ENCODE measurements around the gene YARS1. TPM values are rescaled to one million over a fixed set of nuclear protein-coding genes. Genes with fewer than 3 reads are reported as not detected.

YARS1 gene
- total and polyA plus RNA-seq, 2 of the 13 experiments (the other 11 are each of a cell fraction or from before 2014, with no cell fraction given): 50.1 to 113 TPM

DNA sequence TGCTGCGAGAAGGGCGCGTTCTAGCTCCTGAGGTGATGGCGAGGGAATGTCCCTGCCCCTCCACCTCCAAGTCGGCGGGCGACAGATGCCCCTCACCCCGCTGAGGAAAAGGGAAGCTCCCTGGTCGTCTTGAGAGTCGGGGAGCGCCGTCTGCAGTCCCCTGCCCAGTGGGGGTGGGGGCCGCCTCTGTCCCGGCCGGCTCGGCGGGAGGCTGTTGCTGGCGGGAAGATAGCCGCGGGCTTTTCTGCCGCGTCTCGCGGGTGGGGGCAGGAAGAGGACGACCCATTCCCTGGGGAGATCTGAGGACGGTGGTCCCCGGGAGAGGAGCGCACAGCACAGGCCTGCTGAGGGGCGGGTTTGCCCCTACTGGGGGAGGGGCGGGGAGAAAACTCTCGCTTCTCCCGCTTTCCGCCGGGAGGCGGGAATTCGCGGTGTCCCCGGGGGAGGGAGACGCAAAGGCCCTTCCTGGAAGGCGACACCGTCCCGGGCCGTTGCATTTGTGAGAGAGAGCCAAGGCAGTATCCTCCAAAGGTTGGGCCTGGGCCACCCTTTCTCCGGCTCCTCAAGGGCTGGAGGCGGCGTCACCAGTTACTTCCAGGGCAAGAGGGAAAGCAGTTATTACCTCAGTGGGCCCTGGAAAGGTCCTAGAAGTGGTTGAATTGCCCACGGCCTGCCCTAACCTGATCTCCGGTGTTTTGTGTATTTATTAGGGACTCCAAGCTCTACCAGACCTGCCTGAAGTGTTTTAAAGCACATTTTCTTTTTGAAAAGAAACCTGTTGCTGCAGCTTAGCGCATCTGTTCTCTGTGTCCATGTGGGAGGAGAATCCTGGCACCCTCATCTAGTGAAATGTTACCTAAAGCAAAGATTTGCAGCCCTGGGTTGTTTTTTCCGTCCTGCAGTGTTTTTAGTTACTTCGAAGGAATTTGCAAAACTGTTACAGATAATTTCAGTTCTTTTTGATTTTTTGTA, 943 bp upstream of the YARS1 start (continued):
- TF ChIP-seq, protein P1, sequence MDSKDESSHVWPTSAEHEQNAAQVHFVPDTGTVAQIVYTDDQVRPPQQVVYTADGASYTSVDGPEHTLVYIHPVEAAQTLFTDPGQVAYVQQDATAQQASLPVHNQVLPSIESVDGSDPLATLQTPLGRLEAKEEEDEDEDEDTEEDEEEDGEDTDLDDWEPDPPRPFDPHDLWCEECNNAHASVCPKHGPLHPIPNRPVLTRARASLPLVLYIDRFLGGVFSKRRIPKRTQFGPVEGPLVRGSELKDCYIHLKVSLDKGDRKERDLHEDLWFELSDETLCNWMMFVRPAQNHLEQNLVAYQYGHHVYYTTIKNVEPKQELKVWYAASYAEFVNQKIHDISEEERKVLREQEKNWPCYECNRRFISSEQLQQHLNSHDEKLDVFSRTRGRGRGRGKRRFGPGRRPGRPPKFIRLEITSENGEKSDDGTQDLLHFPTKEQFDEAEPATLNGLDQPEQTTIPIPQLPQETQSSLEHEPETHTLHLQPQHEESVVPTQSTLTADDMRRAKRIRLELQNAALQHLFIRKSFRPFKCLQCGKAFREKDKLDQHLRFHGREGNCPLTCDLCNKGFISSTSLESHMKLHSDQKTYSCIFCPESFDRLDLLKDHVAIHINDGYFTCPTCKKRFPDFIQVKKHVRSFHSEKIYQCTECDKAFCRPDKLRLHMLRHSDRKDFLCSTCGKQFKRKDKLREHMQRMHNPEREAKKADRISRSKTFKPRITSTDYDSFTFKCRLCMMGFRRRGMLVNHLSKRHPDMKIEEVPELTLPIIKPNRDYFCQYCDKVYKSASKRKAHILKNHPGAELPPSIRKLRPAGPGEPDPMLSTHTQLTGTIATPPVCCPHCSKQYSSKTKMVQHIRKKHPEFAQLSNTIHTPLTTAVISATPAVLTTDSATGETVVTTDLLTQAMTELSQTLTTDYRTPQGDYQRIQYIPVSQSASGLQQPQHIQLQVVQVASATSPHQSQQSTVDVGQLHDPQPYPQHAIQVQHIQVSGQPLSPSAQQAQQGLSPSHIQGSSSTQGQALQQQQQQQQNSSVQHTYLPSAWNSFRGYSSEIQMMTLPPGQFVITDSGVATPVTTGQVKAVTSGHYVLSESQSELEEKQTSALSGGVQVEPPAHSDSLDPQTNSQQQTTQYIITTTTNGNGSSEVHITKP (CRISPR knock-in tag; IDR thresholded peaks at IDR 0.05; ENCODE audit: low read depth): 0 out of 2 replicates have a peak, but pooled peaks have one; percentile 16
- TF ChIP-seq NCOR1 (IDR thresholded peaks at IDR 0.05; ENCODE audit: borderline replicate concordance, low read length) (no peak), ZNF550 (CRISPR knock-in tag; IDR thresholded peaks at IDR 0.05; ENCODE audit: borderline replicate concordance) (no peak), SNAI1 (CRISPR knock-in tag; IDR thresholded peaks at IDR 0.05; ENCODE audit: borderline replicate concordance) (no peak), ZNF354B (CRISPR knock-in tag; IDR thresholded peaks at IDR 0.05) (no peak), ZSCAN20 (CRISPR knock-in tag; IDR thresholded peaks at IDR 0.05; ENCODE audit: borderline replicate concordance) (no peak), SALL2 (CRISPR knock-in tag; IDR thresholded peaks at IDR 0.05) (no peak), SIX1 (CRISPR knock-in tag; IDR thresholded peaks at IDR 0.05; ENCODE audit: borderline replicate concordance) (no peak), XBP1 (CRISPR knock-in tag; IDR thresholded peaks at IDR 0.05) (no peak), KLF15 (CRISPR knock-in tag; IDR thresholded peaks at IDR 0.05; ENCODE audit: borderline replicate concordance) (0 out of 2 replicates have a peak, but pooled peaks have one; percentile 19)
- TF ChIP-seq, protein P2, sequence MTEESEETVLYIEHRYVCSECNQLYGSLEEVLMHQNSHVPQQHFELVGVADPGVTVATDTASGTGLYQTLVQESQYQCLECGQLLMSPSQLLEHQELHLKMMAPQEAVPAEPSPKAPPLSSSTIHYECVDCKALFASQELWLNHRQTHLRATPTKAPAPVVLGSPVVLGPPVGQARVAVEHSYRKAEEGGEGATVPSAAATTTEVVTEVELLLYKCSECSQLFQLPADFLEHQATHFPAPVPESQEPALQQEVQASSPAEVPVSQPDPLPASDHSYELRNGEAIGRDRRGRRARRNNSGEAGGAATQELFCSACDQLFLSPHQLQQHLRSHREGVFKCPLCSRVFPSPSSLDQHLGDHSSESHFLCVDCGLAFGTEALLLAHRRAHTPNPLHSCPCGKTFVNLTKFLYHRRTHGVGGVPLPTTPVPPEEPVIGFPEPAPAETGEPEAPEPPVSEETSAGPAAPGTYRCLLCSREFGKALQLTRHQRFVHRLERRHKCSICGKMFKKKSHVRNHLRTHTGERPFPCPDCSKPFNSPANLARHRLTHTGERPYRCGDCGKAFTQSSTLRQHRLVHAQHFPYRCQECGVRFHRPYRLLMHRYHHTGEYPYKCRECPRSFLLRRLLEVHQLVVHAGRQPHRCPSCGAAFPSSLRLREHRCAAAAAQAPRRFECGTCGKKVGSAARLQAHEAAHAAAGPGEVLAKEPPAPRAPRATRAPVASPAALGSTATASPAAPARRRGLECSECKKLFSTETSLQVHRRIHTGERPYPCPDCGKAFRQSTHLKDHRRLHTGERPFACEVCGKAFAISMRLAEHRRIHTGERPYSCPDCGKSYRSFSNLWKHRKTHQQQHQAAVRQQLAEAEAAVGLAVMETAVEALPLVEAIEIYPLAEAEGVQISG (CRISPR knock-in tag; IDR thresholded peaks at IDR 0.05): peak; percentile 56; the same call in 1 of the 2 replicates
- TF ChIP-seq, protein P3, sequence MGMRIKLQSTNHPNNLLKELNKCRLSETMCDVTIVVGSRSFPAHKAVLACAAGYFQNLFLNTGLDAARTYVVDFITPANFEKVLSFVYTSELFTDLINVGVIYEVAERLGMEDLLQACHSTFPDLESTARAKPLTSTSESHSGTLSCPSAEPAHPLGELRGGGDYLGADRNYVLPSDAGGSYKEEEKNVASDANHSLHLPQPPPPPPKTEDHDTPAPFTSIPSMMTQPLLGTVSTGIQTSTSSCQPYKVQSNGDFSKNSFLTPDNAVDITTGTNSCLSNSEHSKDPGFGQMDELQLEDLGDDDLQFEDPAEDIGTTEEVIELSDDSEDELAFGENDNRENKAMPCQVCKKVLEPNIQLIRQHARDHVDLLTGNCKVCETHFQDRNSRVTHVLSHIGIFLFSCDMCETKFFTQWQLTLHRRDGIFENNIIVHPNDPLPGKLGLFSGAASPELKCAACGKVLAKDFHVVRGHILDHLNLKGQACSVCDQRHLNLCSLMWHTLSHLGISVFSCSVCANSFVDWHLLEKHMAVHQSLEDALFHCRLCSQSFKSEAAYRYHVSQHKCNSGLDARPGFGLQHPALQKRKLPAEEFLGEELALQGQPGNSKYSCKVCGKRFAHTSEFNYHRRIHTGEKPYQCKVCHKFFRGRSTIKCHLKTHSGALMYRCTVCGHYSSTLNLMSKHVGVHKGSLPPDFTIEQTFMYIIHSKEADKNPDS (CRISPR knock-in tag; IDR thresholded peaks at IDR 0.05): no peak
- TF ChIP-seq, protein P4, sequence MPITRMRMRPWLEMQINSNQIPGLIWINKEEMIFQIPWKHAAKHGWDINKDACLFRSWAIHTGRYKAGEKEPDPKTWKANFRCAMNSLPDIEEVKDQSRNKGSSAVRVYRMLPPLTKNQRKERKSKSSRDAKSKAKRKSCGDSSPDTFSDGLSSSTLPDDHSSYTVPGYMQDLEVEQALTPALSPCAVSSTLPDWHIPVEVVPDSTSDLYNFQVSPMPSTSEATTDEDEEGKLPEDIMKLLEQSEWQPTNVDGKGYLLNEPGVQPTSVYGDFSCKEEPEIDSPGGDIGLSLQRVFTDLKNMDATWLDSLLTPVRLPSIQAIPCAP (CRISPR knock-in tag; IDR thresholded peaks at IDR 0.05; ENCODE audit: low read depth): no peak
- TF ChIP-seq, protein P5, sequence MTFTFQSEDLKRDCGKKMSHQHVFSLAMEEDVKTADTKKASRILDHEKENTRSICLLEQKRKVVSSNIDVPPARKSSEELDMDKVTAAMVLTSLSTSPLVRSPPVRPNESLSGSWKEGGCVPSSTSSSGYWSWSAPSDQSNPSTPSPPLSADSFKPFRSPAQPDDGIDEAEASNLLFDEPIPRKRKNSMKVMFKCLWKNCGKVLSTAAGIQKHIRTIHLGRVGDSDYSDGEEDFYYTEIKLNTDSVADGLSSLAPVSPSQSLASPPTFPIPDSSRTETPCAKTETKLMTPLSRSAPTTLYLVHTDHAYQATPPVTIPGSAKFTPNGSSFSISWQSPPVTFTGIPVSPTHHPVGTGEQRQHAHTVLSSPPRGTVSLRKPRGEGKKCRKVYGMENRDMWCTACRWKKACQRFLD (CRISPR knock-in tag; IDR thresholded peaks at IDR 0.05; ENCODE audit: borderline replicate concordance): no peak; the same call in 1 of the 2 replicates
- TF ChIP-seq, protein P6, sequence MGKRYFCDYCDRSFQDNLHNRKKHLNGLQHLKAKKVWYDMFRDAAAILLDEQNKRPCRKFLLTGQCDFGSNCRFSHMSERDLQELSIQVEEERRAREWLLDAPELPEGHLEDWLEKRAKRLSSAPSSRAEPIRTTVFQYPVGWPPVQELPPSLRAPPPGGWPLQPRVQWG (CRISPR knock-in tag; IDR thresholded peaks at IDR 0.05; ENCODE audit: borderline replicate concordance, low read depth): no peak

Measured in HepG2 (cell line).